ENCODE measurements around the gene SHC2. TPM values are rescaled to one million over a fixed set of nuclear protein-coding genes. Genes with fewer than 3 reads are reported as not detected.

Gene SHC2
- total and polyA plus RNA-seq, 4 donors, result 11.2 to 23.1 (median 14.5) TPM

GRCh38 chr19:447816-448560 lies 12.8 kb downstream of the SHC2 start:
- ATAC-seq (ENCODE audit: insufficient read depth, low FRiP score), result no peak

GRCh38 chr19:447064-447426 lies 13.8 kb downstream of the SHC2 start:
- H3K9me3 ChIP-seq (ENCODE audit: control insufficient read depth in 4 of 4, insufficient read depth in 3 of 4, low read length in 3 of 4), result peaks cover 0 to 3% (median 0%) of the 10 kb centered on the region in 4 donors
- TF ChIP-seq CTCF (IDR thresholded peaks at IDR 0.05; ENCODE audit: control extremely low read depth, extremely low read depth), result no peak
- H3K4me3 ChIP-seq, result no peak overlapping the region
- DNase-seq (no peak), ATAC-seq (ENCODE audit: insufficient read depth, low FRiP score) (no peak)
- no peaks in the 10 kb centered on the region for H3K36me3 ChIP-seq (ENCODE audit: control insufficient read depth in 4 of 4, insufficient read depth in 4 of 4, low read length in 4 of 4)
- H3K4me1 ChIP-seq (ENCODE audit: control insufficient read depth in 5 of 5, insufficient read depth in 5 of 5, low read length in 5 of 5), result peaks cover 0 to 9% (median 0%) of the 10 kb centered on the region in 5 donors
- H3K27me3 ChIP-seq (ENCODE audit: control insufficient read depth in 3 of 3, insufficient read depth in 3 of 3, low read length in 2 of 3), result no peaks in the 10 kb centered on the region
- no peak overlapping the region for H3K27ac ChIP-seq (ENCODE audit: low read depth in 1 of 2, low read length in 1 of 2)
- no peak overlapping the region for H3K9ac ChIP-seq (ENCODE audit: insufficient read depth in 1 of 2, low read length in 2 of 2)
- WGBS, 2 donors, result 70 to 75% methylated on average over 24 of the region's 24 CpGs

More at GRCh38 chr19:447816-448560, 12.8 kb downstream of the SHC2 start:
- Histone ChIP-seq H3K9me3 (ENCODE audit: control insufficient read depth in 4 of 4, insufficient read depth in 3 of 4, low read length in 3 of 4) (peaks cover 0 to 2% (median 0%) of the 10 kb centered on the region in 4 donors), H3K36me3 (ENCODE audit: control insufficient read depth in 4 of 4, insufficient read depth in 4 of 4, low read length in 4 of 4) (no peaks in the 10 kb centered on the region), H3K27me3 (ENCODE audit: control insufficient read depth in 3 of 3, insufficient read depth in 3 of 3, low read length in 2 of 3) (no peaks in the 10 kb centered on the region), H3K4me1 (ENCODE audit: control insufficient read depth in 5 of 5, insufficient read depth in 5 of 5, low read length in 5 of 5) (peaks cover 0 to 9% (median 0%) of the 10 kb centered on the region in 5 donors), H3K9ac (ENCODE audit: insufficient read depth in 1 of 2, low read length in 2 of 2) (no peak overlapping the region), H3K4me3 (no peak overlapping the region), H3K27ac (ENCODE audit: low read depth in 1 of 2, low read length in 1 of 2) (peak overlapping the region in 1 of 2 donors; percentile 6)
- DNase-seq, result peak in 2 of 3 donors; percentile 13 to 49
- 37 to 49% methylated on average over 31 of the region's 31 CpGs for WGBS, 2 donors
- TF ChIP-seq CTCF (IDR thresholded peaks at IDR 0.05; ENCODE audit: control extremely low read depth, extremely low read depth), result no peak

- no peaks in the 10 kb centered on the region for H3K36me3 ChIP-seq (ENCODE audit: control insufficient read depth in 4 of 4, insufficient read depth in 4 of 4, low read length in 4 of 4)
- peaks cover 0 to 5% (median 0%) of the 10 kb centered on the region in 4 donors for H3K9me3 ChIP-seq (ENCODE audit: control insufficient read depth in 4 of 4, insufficient read depth in 3 of 4, low read length in 3 of 4)
- no peak overlapping the region for H3K4me3 ChIP-seq
- DNase-seq (no peak), ATAC-seq (ENCODE audit: insufficient read depth, low FRiP score) (no peak)
- WGBS, 2 donors, result 96 to 98% methylated on average over 26 of the region's 26 CpGs
- H3K9ac ChIP-seq (ENCODE audit: insufficient read depth in 1 of 2, low read length in 2 of 2), result no peak overlapping the region
- H3K27me3 ChIP-seq (ENCODE audit: control insufficient read depth in 3 of 3, insufficient read depth in 3 of 3, low read length in 2 of 3), result peaks cover 0 to 3% (median 0%) of the 10 kb centered on the region in 3 donors
- no peak for TF ChIP-seq CTCF (IDR thresholded peaks at IDR 0.05; ENCODE audit: control extremely low read depth, extremely low read depth)
- H3K27ac ChIP-seq (ENCODE audit: low read depth in 1 of 2, low read length in 1 of 2), result no peak overlapping the region
- H3K4me1 ChIP-seq (ENCODE audit: control insufficient read depth in 5 of 5, insufficient read depth in 5 of 5, low read length in 5 of 5), result peaks cover 0 to 9% (median 0%) of the 10 kb centered on the region in 5 donors
These were observed 16.1 kb downstream of the SHC2 start for GRCh38 chr19:444677-445210.

Measured in lung (tissue), 12 donors.